IPS DF 4.7 (cell line): ENCODE measurements around the gene KCTD5.
A peak's percentile ranks its signal among the peaks of the same experiment; 100 is the strongest.

Experiments
- DNase-seq: peaks from one replicate; pipeline ENCODE4 v3.0.0-alpha.2; 2013; ENCODE audit warnings: low spot score; ENCODE audit errors: extremely low read depth

KCTD5 gene

GRCh38 chr16:2708955-2709587 is 26.7 kb downstream of the KCTD5 start:
- DNase-seq = no peak

GRCh38 chr16:2709588-2709984 is 27.3 kb downstream of the KCTD5 start:
- DNase-seq = no peak

- DNase-seq = no peak
These were observed 27.8 kb downstream of the KCTD5 start for GRCh38 chr16:2710021-2710710.

- no peak for DNase-seq
These were observed 28.4 kb downstream of the KCTD5 start for GRCh38 chr16:2710711-2711231.

GRCh38 chr16:2711370-2712062 is 29.2 kb downstream of the KCTD5 start:
- no peak for DNase-seq

GRCh38 chr16:2712063-2712441 is 29.7 kb downstream of the KCTD5 start:
- DNase-seq = no peak

- no peak for DNase-seq
These were observed 30.2 kb downstream of the KCTD5 start for GRCh38 chr16:2712546-2712945.

- no peak for DNase-seq
These were observed 31.2 kb downstream of the KCTD5 start for GRCh38 chr16:2713523-2713922.

GRCh38 chr16:2713985-2714774 is 31.9 kb downstream of the KCTD5 start:
- no peak for DNase-seq

- no peak for DNase-seq
These were observed 32.7 kb downstream of the KCTD5 start for GRCh38 chr16:2715064-2715463.

GRCh38 chr16:2715519-2715918 is 33.2 kb downstream of the KCTD5 start:
- DNase-seq = no peak

- no peak for DNase-seq
These were observed 33.9 kb downstream of the KCTD5 start for GRCh38 chr16:2715966-2716885.

- no peak for DNase-seq
These were observed 34.6 kb downstream of the KCTD5 start for GRCh38 chr16:2716948-2717347.

GRCh38 chr16:2717383-2718263 is 35.3 kb downstream of the KCTD5 start:
- DNase-seq = no peak

GRCh38 chr16:2719328-2720063 is 37.2 kb downstream of the KCTD5 start:
- DNase-seq = no peak

GRCh38 chr16:2720064-2720457 is 37.7 kb downstream of the KCTD5 start, which contains the start of gene PRSS27:
Gene PRSS27 (minus strand): TSS chr16:2720224. CDS start chr16:2720160, 64 bp downstream.
- no peak for DNase-seq

GRCh38 chr16:2720719-2721633 is 38.7 kb downstream of the KCTD5 start:
- DNase-seq = peak; percentile 49
